ENCODE data around the gene BCS1L.

BCS1L gene

GRCh38 chr2:218659988-218660358 is 490 bp downstream of the BCS1L start:
- no peak for TF ChIP-seq ZFX (IDR thresholded peaks at IDR 0.05; ENCODE audit: borderline replicate concordance)
- TF ChIP-seq CTCF (IDR thresholded peaks at IDR 0.05): no peak
- H3K27ac ChIP-seq: peak overlapping the region; percentile 71

GRCh38 chr2:218662377-218662776 is 2.9 kb downstream of the BCS1L start:
- H3K27ac ChIP-seq: no peak overlapping the region
- TF ChIP-seq ZFX (IDR thresholded peaks at IDR 0.05; ENCODE audit: borderline replicate concordance) (no peak), CTCF (IDR thresholded peaks at IDR 0.05) (no peak)

- TF ChIP-seq CTCF (IDR thresholded peaks at IDR 0.05) (no peak), ZFX (IDR thresholded peaks at IDR 0.05; ENCODE audit: borderline replicate concordance) (no peak)
- H3K27ac ChIP-seq: no peak overlapping the region
These were observed 3.3 kb downstream of the BCS1L start for GRCh38 chr2:218662827-218663226.

GRCh38 chr2:218663901-218664300 is 4.4 kb downstream of the BCS1L start:
- TF ChIP-seq ZFX (IDR thresholded peaks at IDR 0.05; ENCODE audit: borderline replicate concordance): no peak
- TF ChIP-seq CTCF (IDR thresholded peaks at IDR 0.05): no peak
- no peak overlapping the region for H3K27ac ChIP-seq

GRCh38 chr2:218664653-218665052 is 5.2 kb downstream of the BCS1L start:
- H3K27ac ChIP-seq: no peak overlapping the region
- TF ChIP-seq CTCF (IDR thresholded peaks at IDR 0.05) (no peak), ZFX (IDR thresholded peaks at IDR 0.05; ENCODE audit: borderline replicate concordance) (no peak)

GRCh38 chr2:218671097-218671653 is 11.7 kb downstream of the BCS1L start:
- peak overlapping the region; percentile 80 for H3K27ac ChIP-seq
- TF ChIP-seq ZFX (IDR thresholded peaks at IDR 0.05; ENCODE audit: borderline replicate concordance) (no peak), CTCF (IDR thresholded peaks at IDR 0.05) (no peak)

- peak within 1 kb of the TSS; percentile 80 for H3K27ac ChIP-seq
- TF ChIP-seq ZFX (IDR thresholded peaks at IDR 0.05; ENCODE audit: borderline replicate concordance) (no peak), CTCF (IDR thresholded peaks at IDR 0.05) (no peak)
These were observed 12.4 kb downstream of the BCS1L start, which contains the start of the genes RNF25 and STK36 for GRCh38 chr2:218671654-218672566. Gene RNF25 (minus strand): TSS chr2:218672002. CDS start chr2:218671970, 32 bp downstream. Gene STK36 (plus strand): TSS chr2:218672086. CDS start chr2:218672830, 744 bp downstream.

Data from 22Rv1 (cell line).